Tibial nerve (tissue), 4 donors: ENCODE results near the gene RPL39L.

ENCODE experiments used
- EP300 ChIP-seq, 2 donors: sonication (generic); formaldehyde crosslinking; IDR thresholded peaks; one replicate each; pipeline ENCODE4 v1.6.1; 2017; ENCODE audit warnings: antibody characterized with exemption in 2 of 2, mild to moderate bottlenecking in 1 of 2
- POLR2A ChIP-seq, 2 donors: fragments of 450-650 bp; IDR thresholded peaks; one replicate each; pipeline ENCODE4 v1.6.1; 2017; ENCODE audit warnings: antibody characterized with exemption in 2 of 2, mild to moderate bottlenecking in 2 of 2, moderate library complexity in 2 of 2
- TF ChIP-seq, protein P1 (sequence below), 5 experiments: fragments of 200-600 bp in 3 of 5; fragments of 450-650 bp in 2 of 5; sonication (generic) in 3 of 5; IDR thresholded peaks; one replicate each; pipeline ENCODE4 v1.5.1; 2016 to 2019; ENCODE audit warnings: antibody characterized with exemption in 5 of 5, mild to moderate bottlenecking in 3 of 5, moderate library complexity in 2 of 5

DNA sequence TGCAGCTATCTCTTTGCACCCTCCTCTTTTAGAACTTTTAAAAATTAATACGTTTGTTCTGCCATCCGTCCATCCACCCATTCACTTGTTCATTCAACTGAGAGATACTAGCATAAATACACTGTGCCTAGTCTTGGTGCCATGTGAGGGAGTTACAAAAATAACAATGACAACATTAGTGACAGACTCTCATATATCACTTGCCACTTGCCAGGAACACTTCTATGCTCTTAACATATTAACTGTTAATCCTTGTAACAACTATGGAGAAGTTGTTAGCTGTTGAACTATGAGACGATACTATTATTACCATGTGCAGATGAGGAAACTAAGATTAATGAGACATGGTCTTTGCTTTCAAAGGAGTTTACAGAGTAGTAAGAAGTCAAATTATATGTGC is 33.6 kb downstream of the RPL39L start:
- TF ChIP-seq, protein P1, sequence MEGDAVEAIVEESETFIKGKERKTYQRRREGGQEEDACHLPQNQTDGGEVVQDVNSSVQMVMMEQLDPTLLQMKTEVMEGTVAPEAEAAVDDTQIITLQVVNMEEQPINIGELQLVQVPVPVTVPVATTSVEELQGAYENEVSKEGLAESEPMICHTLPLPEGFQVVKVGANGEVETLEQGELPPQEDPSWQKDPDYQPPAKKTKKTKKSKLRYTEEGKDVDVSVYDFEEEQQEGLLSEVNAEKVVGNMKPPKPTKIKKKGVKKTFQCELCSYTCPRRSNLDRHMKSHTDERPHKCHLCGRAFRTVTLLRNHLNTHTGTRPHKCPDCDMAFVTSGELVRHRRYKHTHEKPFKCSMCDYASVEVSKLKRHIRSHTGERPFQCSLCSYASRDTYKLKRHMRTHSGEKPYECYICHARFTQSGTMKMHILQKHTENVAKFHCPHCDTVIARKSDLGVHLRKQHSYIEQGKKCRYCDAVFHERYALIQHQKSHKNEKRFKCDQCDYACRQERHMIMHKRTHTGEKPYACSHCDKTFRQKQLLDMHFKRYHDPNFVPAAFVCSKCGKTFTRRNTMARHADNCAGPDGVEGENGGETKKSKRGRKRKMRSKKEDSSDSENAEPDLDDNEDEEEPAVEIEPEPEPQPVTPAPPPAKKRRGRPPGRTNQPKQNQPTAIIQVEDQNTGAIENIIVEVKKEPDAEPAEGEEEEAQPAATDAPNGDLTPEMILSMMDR (IDR thresholded peaks at IDR 0.05): no peak
- TF ChIP-seq POLR2A (IDR thresholded peaks at IDR 0.05) (no peak), EP300 (IDR thresholded peaks at IDR 0.05) (no peak)
